ENCODE results near the gene CALML6. TPM values are rescaled to one million over a fixed set of nuclear protein-coding genes. Genes with fewer than 3 reads are reported as not detected.
A peak's percentile ranks its signal among the peaks of the same experiment; 100 is the strongest.

Gene CALML6
- total and polyA plus RNA-seq, 2 of the 8 experiments (the other 6 are each of a cell fraction or from before 2014, with no cell fraction given) = 0.54 to 1.3 TPM

DNA sequence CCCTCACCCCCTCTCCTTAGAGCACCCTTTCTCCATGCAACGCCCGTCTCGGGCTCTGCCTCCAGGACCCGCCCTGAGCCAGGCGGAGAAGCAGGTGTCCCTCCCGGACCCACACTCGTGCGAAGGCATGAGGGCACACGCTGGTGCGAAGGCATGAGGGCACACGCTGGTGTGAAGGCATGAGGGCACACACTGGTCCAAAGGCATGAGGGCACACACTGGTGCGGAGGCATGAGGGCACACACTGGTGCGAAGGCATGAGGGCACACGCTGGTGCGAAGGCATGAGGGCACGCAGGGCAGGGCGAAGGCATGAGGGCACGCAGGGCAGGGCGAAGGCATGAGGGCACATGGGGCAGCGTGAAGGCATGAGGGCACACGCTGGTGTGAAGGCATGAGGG is 9.8 kb downstream of the CALML6 start:
- Histone ChIP-seq H2BK15ac (ENCODE audit: low read length) (peak overlapping the region; percentile 29; the same call in 1 of the 2 replicates), H3K36me3 (ENCODE audit: control insufficient read depth in 2 of 4, insufficient read depth in 4 of 4, low read length in 3 of 4) (no peaks in the 10 kb centered on the region), H4K91ac (replicated peaks; ENCODE audit: insufficient read length, low read length) (no peak overlapping the region), H2BK12ac (ENCODE audit: low read depth, low read length) (peak overlapping the region; percentile 80; the same call in 1 of the 2 replicates), H3K4ac (replicated peaks; ENCODE audit: insufficient read length, low read depth, low read length) (no peak overlapping the region), H4K8ac (ENCODE audit: extremely low read depth, insufficient read depth, low read length) (no peak overlapping the region), H3K79me2 (ENCODE audit: control insufficient read depth in 1 of 2, insufficient read depth in 2 of 2, low read length in 2 of 2) (no peaks in the 10 kb centered on the region), H3K23me2 (ENCODE audit: low read depth, low read length) (no peaks in the 10 kb centered on the region; the same call in 1 of the 2 replicates), H3K4me2 (ENCODE audit: insufficient read depth in 1 of 2, low read depth in 2 of 2, low read length in 2 of 2) (no peak overlapping the region), H4K20me1 (replicated peaks in 1 of 2; ENCODE audit: control insufficient read depth in 1 of 2, insufficient read depth in 2 of 2, low read length in 2 of 2) (no peaks in the 10 kb centered on the region), H3K56ac (replicated peaks; ENCODE audit: insufficient read length, low read depth, low read length) (no peak overlapping the region), H3K9ac (replicated peaks in 1 of 4; ENCODE audit: extremely low read depth in 1 of 4, low read depth in 3 of 4, low read length in 3 of 4) (no peak overlapping the region), H3K9me3 (ENCODE audit: insufficient read depth in 2 of 2, low read depth in 1 of 2, low read length in 1 of 2) (peaks cover 0 to 15% of the 10 kb centered on the region in 2 experiments; a peak in 1 of 4 replicates), H2AK5ac (ENCODE audit: low read depth, low read length) (0 out of 2 replicates have a peak overlapping the region, but pooled peaks have one; percentile 65), H2BK5ac (ENCODE audit: low read depth, low read length) (0 out of 2 replicates have a peak overlapping the region, but pooled peaks have one; percentile 39), H2BK20ac (ENCODE audit: low read length) (no peak overlapping the region), H3K4me3 (ENCODE audit: extremely low read depth in 1 of 4, insufficient read depth in 2 of 4, low read depth in 3 of 4, low read length in 4 of 4) (no peak overlapping the region), H4K5ac (ENCODE audit: insufficient read length, low read depth, low read length) (no peak overlapping the region), H3K18ac (ENCODE audit: extremely low read depth, low read length) (no peak overlapping the region), H3K79me1 (ENCODE audit: low read depth, low read length) (no peaks in the 10 kb centered on the region), H3K4me1 (replicated peaks in 1 of 4; ENCODE audit: control insufficient read depth in 3 of 4, insufficient read depth in 4 of 4, low read length in 3 of 4) (peaks cover 0 to 4% (median 3%) of the 10 kb centered on the region in 4 experiments; a peak in 4 of 7 replicates), H2AFZ (ENCODE audit: low read length) (no peak overlapping the region), H3K14ac (ENCODE audit: insufficient read length) (no peak overlapping the region), H3K27ac (ENCODE audit: low read depth, low read length) (no peak overlapping the region), H3K23ac (ENCODE audit: insufficient read length) (no peak overlapping the region), H2BK120ac (replicated peaks; ENCODE audit: low read depth, low read length) (no peak overlapping the region), H3K27me3 (replicated peaks in 1 of 4; ENCODE audit: control insufficient read depth in 3 of 4, extremely low read depth in 1 of 4, insufficient read depth in 3 of 4, low read length in 3 of 4) (peaks cover 0 to 2% (median under 1%) of the 10 kb centered on the region in 4 experiments; a peak in 1 of 7 replicates)
- CTCF ChIA-PET (ENCODE audit: partially characterized antibody) = interaction anchor here (0.7 to 3.4 kb wide), 5 partner anchors 19 to 260 kb away, joined by 3 to 21 read pairs (median 4); no protein-coding TSS in a partner anchor
- DNase-seq (ENCODE audit: low read depth in 1 of 2, low spot score in 2 of 2) (no peak), FAIRE-seq (no peak)
- WGBS, 2 experiments (ENCODE audit: extremely low coverage in 1 of 2, insufficient coverage in 1 of 2, insufficient read length in 1 of 2, insufficient replicate concordance in 2 of 2, low coverage in 1 of 2, low lambda C conversion rate in 2 of 2, missing lambda C conversion rate in 1 of 2) = 89% methylated on average over 14 of the region's 21 CpGs; no CpG with 5 or more reads in 1 of the 2 experiments
- POLR2A ChIA-PET (ENCODE audit: partially characterized antibody) = no interaction called here
- no peak for TF ChIP-seq TEAD4 (IDR thresholded peaks at IDR 0.05; ENCODE audit: low read depth, low read length)
- no peak for TF ChIP-seq BCL11A (IDR thresholded peaks at IDR 0.05; ENCODE audit: low read depth in 2 of 2, low read length in 2 of 2)
- no peak for TF ChIP-seq JUN (IDR thresholded peaks at IDR 0.05; ENCODE audit: low read depth, low read length)
- no peak for TF ChIP-seq KDM4A (IDR thresholded peaks at IDR 0.05; ENCODE audit: low read depth, low read length, severe bottlenecking)
- TF ChIP-seq SIN3A (conservative IDR thresholded peaks at IDR 0.05 in 1 of 2, IDR thresholded peaks at IDR 0.05 in 1 of 2; ENCODE audit: low read depth in 1 of 2, low read length in 2 of 2) = no peak
- no peak for TF ChIP-seq POLR2A (IDR thresholded peaks at IDR 0.05; ENCODE audit: control extremely low read depth in 1 of 2, low read depth in 2 of 2, low read length in 2 of 2)
- no peak for TF ChIP-seq MAFK (IDR thresholded peaks at IDR 0.05; ENCODE audit: low read depth, low read length)
- no peak for TF ChIP-seq CHD1 (IDR thresholded peaks at IDR 0.05; ENCODE audit: low read depth, low read length)
- TF ChIP-seq SUZ12 (IDR thresholded peaks at IDR 0.05; ENCODE audit: low read length) = no peak
- no peak for TF ChIP-seq RNF2 (IDR thresholded peaks at IDR 0.05; ENCODE audit: borderline replicate concordance, low read depth, low read length, missing control alignments, poor library complexity, severe bottlenecking)
- TF ChIP-seq ZNF274 (IDR thresholded peaks at IDR 0.05; ENCODE audit: borderline replicate concordance, extremely low read depth, low read length) = no peak
- no peak for TF ChIP-seq CREB1 (IDR thresholded peaks at IDR 0.05)
